ENCODE data around the gene TMEM89. TPM values are rescaled to one million over a fixed set of nuclear protein-coding genes. Genes with fewer than 3 reads are reported as not detected.

Gene TMEM89
- total RNA-seq, 3 donors from 2014 or later = not detected

- Histone ChIP-seq H3K27me3 (no peaks in the 10 kb centered on the region), H3K27ac (no peak overlapping the region), H3K4me3 (no peak overlapping the region), H3K36me3 (no peaks in the 10 kb centered on the region), H3K4me1 (peaks cover 0 to 4% of the 10 kb centered on the region in 2 donors), H3K9me3 (no peaks in the 10 kb centered on the region)
- DNase-seq (ENCODE audit: low spot score in 2 of 2) = no peak
- intact Hi-C loops (cut with DNase I; ENCODE audit: low total_unique reads) = no loop called here
- TF ChIP-seq CTCF (IDR thresholded peaks at IDR 0.05) = no peak
- TF ChIP-seq POLR2AphosphoS5 (IDR thresholded peaks at IDR 0.05) = no peak
Measured at GRCh38 chr3:48637305-48637704, 15.7 kb upstream of the TMEM89 start.

- Histone ChIP-seq H3K4me1 (peaks cover 0 to 4% of the 10 kb centered on the region in 2 donors), H3K4me3 (peak overlapping the region; percentile 74 to 96 (median 94)), H3K27ac (peak overlapping the region; percentile 55 to 80), H3K36me3 (no peaks in the 10 kb centered on the region), H3K9me3 (no peaks in the 10 kb centered on the region), H3K27me3 (no peaks in the 10 kb centered on the region)
- TF ChIP-seq POLR2AphosphoS5 (IDR thresholded peaks at IDR 0.05) (no peak), CTCF (IDR thresholded peaks at IDR 0.05) (no peak), POLR2A (IDR thresholded peaks at IDR 0.05) (no peak)
- intact Hi-C loops (cut with DNase I; ENCODE audit: low total_unique reads) = no loop called here
- DNase-seq (ENCODE audit: low spot score in 2 of 2) = no peak
Measured at GRCh38 chr3:48636149-48636655, 14.6 kb upstream of the TMEM89 start.

- H3K4me1 ChIP-seq = peaks cover 0 to 4% of the 10 kb centered on the region in 2 donors
- no peaks in the 10 kb centered on the region for H3K36me3 ChIP-seq
- DNase-seq (ENCODE audit: low spot score in 2 of 2) = peak; percentile 94 to 96
- H3K4me3 ChIP-seq = peak within 1 kb of the TSS; percentile 74 to 96 (median 94)
- intact Hi-C loops (cut with DNase I; ENCODE audit: low total_unique reads) = no loop called here
- H3K27ac ChIP-seq = peak within 1 kb of the TSS; percentile 55 to 80
- H3K27me3 ChIP-seq = no peaks in the 10 kb centered on the region
- TF ChIP-seq POLR2A (IDR thresholded peaks at IDR 0.05) (no peak), CTCF (IDR thresholded peaks at IDR 0.05) (peak in 2 of 3 donors; percentile 15 to 46), POLR2AphosphoS5 (IDR thresholded peaks at IDR 0.05) (peak; percentile 29 to 55 (median 51))
- H3K9me3 ChIP-seq = no peaks in the 10 kb centered on the region
Measured at GRCh38 chr3:48635222-48636021, 13.9 kb upstream of the TMEM89 start, which contains the start of gene SLC26A6. Gene SLC26A6, minus strand, starts transcription at chr3:48635461. Its CDS starts 68 bp downstream, at chr3:48635393.

- intact Hi-C loops (cut with DNase I; ENCODE audit: low total_unique reads) = no loop called here
- no peak for TF ChIP-seq CTCF (IDR thresholded peaks at IDR 0.05)
- TF ChIP-seq POLR2AphosphoS5 (IDR thresholded peaks at IDR 0.05) = no peak
- no peak for TF ChIP-seq POLR2A (IDR thresholded peaks at IDR 0.05)
- H3K27ac ChIP-seq = peak overlapping the region; percentile 55 to 80
- H3K36me3 ChIP-seq = no peaks in the 10 kb centered on the region
- H3K9me3 ChIP-seq = no peaks in the 10 kb centered on the region
- peak overlapping the region; percentile 74 to 96 (median 94) for H3K4me3 ChIP-seq
- no peaks in the 10 kb centered on the region for H3K27me3 ChIP-seq
- peaks cover 0 to 4% of the 10 kb centered on the region in 2 donors for H3K4me1 ChIP-seq
- DNase-seq (ENCODE audit: low spot score in 2 of 2) = no peak
Measured at GRCh38 chr3:48634661-48635221, 13.2 kb upstream of the TMEM89 start.

- H3K27ac ChIP-seq = no peak overlapping the region
- peaks cover 0 to 4% of the 10 kb centered on the region in 2 donors for H3K4me1 ChIP-seq
- DNase-seq (ENCODE audit: low spot score in 2 of 2) = no peak
- H3K36me3 ChIP-seq = no peaks in the 10 kb centered on the region
- no peaks in the 10 kb centered on the region for H3K27me3 ChIP-seq
- intact Hi-C loops (cut with DNase I; ENCODE audit: low total_unique reads) = no loop called here
- no peaks in the 10 kb centered on the region for H3K9me3 ChIP-seq
- H3K4me3 ChIP-seq = no peak overlapping the region
- TF ChIP-seq CTCF (IDR thresholded peaks at IDR 0.05) (no peak), POLR2AphosphoS5 (IDR thresholded peaks at IDR 0.05) (no peak), POLR2A (IDR thresholded peaks at IDR 0.05) (no peak)
Measured at GRCh38 chr3:48633743-48634142, 12.2 kb upstream of the TMEM89 start.
